ES-I3 (cell line): ENCODE measurements around the gene CYB5RL.
"Not testable (repeated sequence)": the region's sequence is repeated elsewhere in the genome, so short reads cannot be mapped to it uniquely, and the experiment has no call there.

Experiments
- H3K36me3 ChIP-seq: 2 replicates; pipeline ENCODE4 v1.6.1; 2013; ENCODE audit warnings: mild to moderate bottlenecking, low read length, control low read depth, moderate library complexity; ENCODE audit not compliant: insufficient read depth
- H3K4me1 ChIP-seq: 2 replicates; pipeline ENCODE4 v1.6.1; 2013; ENCODE audit warnings: mild to moderate bottlenecking, control low read depth, low read length; ENCODE audit not compliant: insufficient read depth
- H3K9ac ChIP-seq: 2 replicates; pipeline ENCODE4 v1.6.1; 2013; ENCODE audit warnings: low read depth, mild to moderate bottlenecking, low read length, moderate library complexity
- H3K9me3 ChIP-seq: 2 replicates; pipeline ENCODE4 v1.6.1; 2013; ENCODE audit warnings: mild to moderate bottlenecking, low read length, moderate library complexity; ENCODE audit not compliant: control insufficient read depth, insufficient read depth

CYB5RL gene

GRCh38 chr1:54220004-54220811 lies 20.4 kb upstream of the CYB5RL start:
- H3K36me3 ChIP-seq = peaks cover 24% of the 10 kb centered on the region
- no peak overlapping the region for H3K9ac ChIP-seq
- peaks cover 12% of the 10 kb centered on the region; the same call in 1 of the 2 replicates for H3K4me1 ChIP-seq
- no peaks in the 10 kb centered on the region for H3K9me3 ChIP-seq

- H3K36me3 ChIP-seq = peaks cover 29% of the 10 kb centered on the region
- no peak overlapping the region for H3K9ac ChIP-seq
- no peaks in the 10 kb centered on the region for H3K9me3 ChIP-seq
- peaks cover 12% of the 10 kb centered on the region; the same call in 1 of the 2 replicates for H3K4me1 ChIP-seq
Measured at GRCh38 chr1:54219688-54220003, 19.8 kb upstream of the CYB5RL start.

GRCh38 chr1:54218883-54219687 lies 19.3 kb upstream of the CYB5RL start:
- Histone ChIP-seq H3K4me1 (peaks cover 12% of the 10 kb centered on the region; the same call in 1 of the 2 replicates), H3K9ac (no peak overlapping the region), H3K9me3 (no peaks in the 10 kb centered on the region), H3K36me3 (peaks cover 34% of the 10 kb centered on the region)

- H3K4me1 ChIP-seq = peaks cover 4% of the 10 kb centered on the region; the same call in 1 of the 2 replicates
- peaks cover 57% of the 10 kb centered on the region for H3K36me3 ChIP-seq
- no peak overlapping the region for H3K9ac ChIP-seq
- H3K9me3 ChIP-seq = no peaks in the 10 kb centered on the region
Measured at GRCh38 chr1:54215523-54215922, 15.7 kb upstream of the CYB5RL start.

- Histone ChIP-seq H3K9me3 (no peaks in the 10 kb centered on the region), H3K9ac (no peak overlapping the region), H3K36me3 (peaks cover 58% of the 10 kb centered on the region), H3K4me1 (peaks cover under 1% of the 10 kb centered on the region; the same call in 1 of the 2 replicates)
Measured at GRCh38 chr1:54212872-54213271, 13.0 kb upstream of the CYB5RL start.

- peaks cover 43% of the 10 kb centered on the region for H3K36me3 ChIP-seq
- H3K9me3 ChIP-seq, H3K4me1 ChIP-seq, H3K9ac ChIP-seq: not testable (repeated sequence)
Measured at GRCh38 chr1:54207896-54208295, 8.1 kb upstream of the CYB5RL start.

GRCh38 chr1:54207287-54207686 lies 7.5 kb upstream of the CYB5RL start:
- no peak overlapping the region for H3K9ac ChIP-seq
- H3K9me3 ChIP-seq = no peaks in the 10 kb centered on the region
- peaks cover 4% of the 10 kb centered on the region; the same call in 1 of the 2 replicates for H3K4me1 ChIP-seq
- peaks cover 37% of the 10 kb centered on the region for H3K36me3 ChIP-seq

GRCh38 chr1:54204199-54204598 lies 4.4 kb upstream of the CYB5RL start:
- peaks cover 18% of the 10 kb centered on the region for H3K36me3 ChIP-seq
- H3K4me1 ChIP-seq = peaks cover 12% of the 10 kb centered on the region
- H3K9me3 ChIP-seq = no peaks in the 10 kb centered on the region
- H3K9ac ChIP-seq = no peak overlapping the region

GRCh38 chr1:54200519-54200997 lies 728 bp upstream of the CYB5RL start:
- Histone ChIP-seq H3K36me3 (peaks cover 8% of the 10 kb centered on the region; the same call in 1 of the 2 replicates), H3K4me1 (peaks cover 8% of the 10 kb centered on the region), H3K9me3 (no peaks in the 10 kb centered on the region), H3K9ac (peak overlapping the region; percentile 93)

GRCh38 chr1:54199151-54199764 lies 572 bp downstream of the CYB5RL start:
- H3K9me3 ChIP-seq = no peaks in the 10 kb centered on the region
- peak overlapping the region; percentile 93 for H3K9ac ChIP-seq
- peaks cover 8% of the 10 kb centered on the region for H3K4me1 ChIP-seq
- H3K36me3 ChIP-seq = no peaks in the 10 kb centered on the region

GRCh38 chr1:54193453-54193852 lies 6.4 kb downstream of the CYB5RL start:
- H3K9ac ChIP-seq = no peak overlapping the region
- no peaks in the 10 kb centered on the region for H3K36me3 ChIP-seq
- no peaks in the 10 kb centered on the region for H3K4me1 ChIP-seq
- H3K9me3 ChIP-seq = no peaks in the 10 kb centered on the region

- Histone ChIP-seq H3K4me1 (no peaks in the 10 kb centered on the region), H3K9me3 (no peaks in the 10 kb centered on the region), H3K9ac (no peak overlapping the region), H3K36me3 (no peaks in the 10 kb centered on the region)
Measured at GRCh38 chr1:54191525-54191924, 8.3 kb downstream of the CYB5RL start.

GRCh38 chr1:54190526-54190925 lies 9.3 kb downstream of the CYB5RL start:
- Histone ChIP-seq H3K4me1 (no peaks in the 10 kb centered on the region), H3K9ac (no peak overlapping the region), H3K9me3 (no peaks in the 10 kb centered on the region), H3K36me3 (no peaks in the 10 kb centered on the region)

GRCh38 chr1:54188291-54188690 lies 11.5 kb downstream of the CYB5RL start:
- Histone ChIP-seq H3K9me3 (no peaks in the 10 kb centered on the region), H3K4me1 (no peaks in the 10 kb centered on the region), H3K36me3 (no peaks in the 10 kb centered on the region), H3K9ac (no peak overlapping the region)
